GM03348 (cell line): ENCODE results near the gene PRDM4.

Experiments used
- DNase-seq: peaks from one replicate; pipeline ENCODE4 v3.0.0; 2012; ENCODE audit warnings: low spot score

PRDM4 gene

GRCh38 chr12:107760809-107761501 is at the start of gene PRDM4:
TSS of gene PRDM4 (minus strand) at chr12:107761137. CDS start at chr12:107760515, 622 bp downstream.
- DNase-seq: peak; percentile 100

GRCh38 chr12:107807471-107808150 is 46.7 kb upstream of the PRDM4 start:
- no peak for DNase-seq

GRCh38 chr12:107805488-107806180 is 44.7 kb upstream of the PRDM4 start:
- no peak for DNase-seq

GRCh38 chr12:107803092-107803491 is 42.2 kb upstream of the PRDM4 start:
- no peak for DNase-seq

GRCh38 chr12:107801150-107801549 is 40.2 kb upstream of the PRDM4 start:
- DNase-seq: no peak

GRCh38 chr12:107798580-107798979 is 37.6 kb upstream of the PRDM4 start:
- no peak for DNase-seq

- no peak for DNase-seq
These were observed 33.5 kb upstream of the PRDM4 start for GRCh38 chr12:107794451-107794850.

GRCh38 chr12:107791465-107792089 is 30.6 kb upstream of the PRDM4 start:
- DNase-seq: no peak

GRCh38 chr12:107788690-107789458 is 27.9 kb upstream of the PRDM4 start:
- DNase-seq: no peak

GRCh38 chr12:107788281-107788680 is 27.3 kb upstream of the PRDM4 start:
- DNase-seq: no peak

GRCh38 chr12:107783406-107784376 is 22.8 kb upstream of the PRDM4 start:
- DNase-seq: no peak

GRCh38 chr12:107782067-107782466 is 21.1 kb upstream of the PRDM4 start:
- no peak for DNase-seq

GRCh38 chr12:107780298-107780697 is 19.4 kb upstream of the PRDM4 start:
- no peak for DNase-seq

GRCh38 chr12:107779077-107779831 is 18.3 kb upstream of the PRDM4 start:
- no peak for DNase-seq

GRCh38 chr12:107778383-107779025 is 17.6 kb upstream of the PRDM4 start:
- no peak for DNase-seq

- no peak for DNase-seq
These were observed 15.2 kb upstream of the PRDM4 start for GRCh38 chr12:107776171-107776570.

- no peak for DNase-seq
These were observed 14.3 kb upstream of the PRDM4 start for GRCh38 chr12:107775093-107775721.

- no peak for DNase-seq
These were observed 13.6 kb upstream of the PRDM4 start, which contains the start of gene ASCL4 for GRCh38 chr12:107774349-107775029. TSS of gene ASCL4 (plus strand) at chr12:107774704. CDS start at chr12:107775219, 515 bp downstream.
